Aortic smooth muscle cell (primary cell): ENCODE results near the gene PCP4L1. TPM values are rescaled to one million over a fixed set of nuclear protein-coding genes. Genes with fewer than 3 reads are reported as not detected.

Experiments
- total RNA-seq: library from RNA; depleted of rRNA; stranded (reverse); fragments of >200 nt; gene quantifications from 2 replicates; pipeline ENCODE4 v1.2.3, GENCODE V29; 2014

Gene PCP4L1
- total RNA-seq: not detected in 2 replicates

GRCh38 chr1:161258439-161259344 is at the start of gene PCP4L1:
TSS of gene PCP4L1 (plus strand) at chr1:161258745. CDS start at chr1:161258975, 230 bp downstream.

GRCh38 chr1:161215076-161215475 is 43.5 kb upstream of the PCP4L1 start, which contains the start of gene FCER1G:
TSS of gene FCER1G (plus strand) at chr1:161215295. CDS start at chr1:161215322, 27 bp downstream.

GRCh38 chr1:161225534-161226319 is 32.8 kb upstream of the PCP4L1 start, which contains the start of gene TOMM40L:
TSS of gene TOMM40L (plus strand) at chr1:161226060. CDS start at chr1:161226490, 430 bp downstream.

GRCh38 chr1:161238039-161238473 is 20.5 kb upstream of the PCP4L1 start, which contains the start of gene NR1I3:
TSS of gene NR1I3 (minus strand) at chr1:161238203. CDS start at chr1:161236565, 1,638 bp downstream.

GRCh38 chr1:161309868-161310267 is 51.3 kb downstream of the PCP4L1 start, which contains the start of gene MPZ:
TSS of gene MPZ (minus strand) at chr1:161309968. CDS start at chr1:161309905, 63 bp downstream.

GRCh38 chr1:161314201-161314981 is 55.8 kb downstream of the PCP4L1 start, which contains the start of gene SDHC:
TSS of gene SDHC (plus strand) at chr1:161314381. CDS start at chr1:161314406, 25 bp downstream.

Other genes with a start within 250 kb of the PCP4L1 start
- 4.2 and 11.6 TPM in 2 replicates for gene F11R, start 237.6 kb upstream of the PCP4L1 start, total RNA-seq
- 12.3 and 26.7 TPM in 2 replicates for gene TSTD1, start 219.8 kb upstream of the PCP4L1 start, total RNA-seq
- gene USF1, start 212.8 kb upstream of the PCP4L1 start, total RNA-seq: 73.6 and 80.6 TPM in 2 replicates
- gene ARHGAP30, start 188.9 kb upstream of the PCP4L1 start, total RNA-seq: under 0.01 TPM in 1 of 2 replicates, not detected in the other
- 0.13 TPM in 1 of 2 replicates, not detected in the other for gene NECTIN4, start 169.2 kb upstream of the PCP4L1 start, total RNA-seq
- 1.8 and 3.5 TPM in 2 replicates for gene KLHDC9, start 160.4 kb upstream of the PCP4L1 start, total RNA-seq
- gene PFDN2, start 140.7 kb upstream of the PCP4L1 start, total RNA-seq: 37.0 and 64.9 TPM in 2 replicates
- gene NIT1, start 140.6 kb upstream of the PCP4L1 start, total RNA-seq: 20.6 and 23.5 TPM in 2 replicates
- 21.8 and 23.8 TPM in 2 replicates for gene DEDD, start 126.1 kb upstream of the PCP4L1 start, total RNA-seq
- gene UFC1, start 104.8 kb upstream of the PCP4L1 start, total RNA-seq: 129 and 141 TPM in 2 replicates
- gene USP21, start 99.2 kb upstream of the PCP4L1 start, total RNA-seq: 5.3 and 5.5 TPM in 2 replicates
- gene PPOX, start 92.3 kb upstream of the PCP4L1 start, total RNA-seq: 11.0 and 13.1 TPM in 2 replicates
- gene B4GALT3, start 81.2 kb upstream of the PCP4L1 start, total RNA-seq: 12.0 and 12.7 TPM in 2 replicates
- gene ADAMTS4, start 59.7 kb upstream of the PCP4L1 start, total RNA-seq: 4.2 and 7.5 TPM in 2 replicates
- 146 and 150 TPM in 2 replicates for gene NDUFS2, start 56.4 kb upstream of the PCP4L1 start, total RNA-seq
- not detected in 2 replicates for gene FCER1G, start 43.5 kb upstream of the PCP4L1 start, total RNA-seq
- gene APOA2, start 35.1 kb upstream of the PCP4L1 start, total RNA-seq: not detected in 2 replicates
- gene TOMM40L, start 32.7 kb upstream of the PCP4L1 start, total RNA-seq: 9.1 and 9.6 TPM in 2 replicates
- gene NR1I3, start 20.5 kb upstream of the PCP4L1 start, total RNA-seq: not detected in 2 replicates
- 1.6 and 1.7 TPM in 2 replicates for gene MPZ, start 51.2 kb downstream of the PCP4L1 start, total RNA-seq
- 18.9 and 24.4 TPM in 2 replicates for gene SDHC, start 55.6 kb downstream of the PCP4L1 start, total RNA-seq
- gene CFAP126, start 109.1 kb downstream of the PCP4L1 start, total RNA-seq: not detected in 2 replicates
- gene FCGR2A, start 246.7 kb downstream of the PCP4L1 start, total RNA-seq: 0.26 and 0.87 TPM in 2 replicates